ENCODE measurements around the gene INIP. TPM values are rescaled to one million over a fixed set of nuclear protein-coding genes. Genes with fewer than 3 reads are reported as not detected.
A peak's percentile ranks its signal among the peaks of the same experiment; 100 is the strongest.

INIP gene
- total and polyA plus RNA-seq, 2 of the 13 experiments (the other 11 are each of a cell fraction or from before 2014, with no cell fraction given), result 13.6 to 28.6 TPM

- Histone ChIP-seq H3K79me2 (ENCODE audit: insufficient read depth, low read length) (peaks cover 22% of the 10 kb centered on the region), H3K4me3 (replicated peaks in 1 of 3; ENCODE audit: insufficient read depth in 1 of 3, low read depth in 2 of 3, low read length in 3 of 3) (peak overlapping the region; percentile 32 to 63 (median 35); a peak in 5 of 6 replicates), H4K20me1 (ENCODE audit: insufficient read depth, low read length) (no peaks in the 10 kb centered on the region), H2AFZ (ENCODE audit: low read length) (no peak overlapping the region), H3K4me1 (ENCODE audit: insufficient read depth, low read length) (peaks cover 38% of the 10 kb centered on the region), H3K36me3 (replicated peaks in 1 of 2; ENCODE audit: control insufficient read depth in 1 of 2, insufficient read depth in 2 of 2, low read length in 2 of 2) (no peaks in the 10 kb centered on the region), H3K27ac (ENCODE audit: extremely low read length, insufficient read depth, low read length) (peak overlapping the region; percentile 67), H3K9ac (ENCODE audit: insufficient read depth, low read depth, low read length) (peak overlapping the region; percentile 50), H3K4me2 (ENCODE audit: low read depth, low read length) (peak overlapping the region; percentile 87), H3K9me3 (ENCODE audit: low read length) (no peaks in the 10 kb centered on the region), H3K27me3 (ENCODE audit: control insufficient read depth in 1 of 2, insufficient read depth in 2 of 2, low read length in 2 of 2) (no peaks in the 10 kb centered on the region)
- WGBS (ENCODE audit: low lambda C conversion rate), result 4% methylated on average over 5 of the region's 5 CpGs
- intact Hi-C loops (cut with micrococcal nuclease; ENCODE audit: unreplicated experiment), result loop anchor here (1.0 kb wide), 1 partner anchor 12 kb away; no protein-coding TSS in a partner anchor
- in situ Hi-C loops (cut with HindIII; ENCODE audit: extremely low pct_ligation_motif_present, low pct_unique_long_range_greater_than_20kb), result no loop called here
- ATAC-seq, result peak; percentile 76
- FAIRE-seq, result no peak
- TF ChIP-seq ZNF121 (CRISPR knock-in tag; IDR thresholded peaks at IDR 0.05) (peak; percentile 91), ZBTB20 (CRISPR knock-in tag; IDR thresholded peaks at IDR 0.05; ENCODE audit: borderline replicate concordance, low read depth) (0 out of 2 replicates have a peak, but pooled peaks have one; percentile 8), CEBPB (IDR thresholded peaks at IDR 0.05; ENCODE audit: borderline replicate concordance, low read depth, low read length) (peak; percentile 46; the same call in 1 of the 2 replicates), TP53 (CRISPR knock-in tag; conservative IDR thresholded peaks at IDR 0.05) (no peak)
- CTCF ChIA-PET (ENCODE audit: low intra/inter-chr PET ratio, low total read pairs), result no interaction called here
- POLR2A ChIA-PET, result interaction anchor here (1.0 to 3.5 kb wide), 5 partner anchors 14 to 385 kb away, joined by 3 to 35 read pairs (median 10); partner anchors contain the start of genes HSDL2, INIP and SNX30
- BruUV-seq (replicated peaks), result no TSS peak
- peak; percentile 37 for DNase-seq (ENCODE audit: low spot score)
Measured at GRCh38 chr9:112764344-112764743, 46.4 kb upstream of the INIP start.

GRCh38 chr9:112762726-112763518 is 45.0 kb upstream of the INIP start:
- DNase-seq (ENCODE audit: low spot score) (no peak), ATAC-seq (no peak), FAIRE-seq (no peak)
- H3K9ac ChIP-seq (ENCODE audit: insufficient read depth, low read depth, low read length), result no peak overlapping the region
- H3K27ac ChIP-seq (ENCODE audit: extremely low read length, insufficient read depth, low read length), result no peak overlapping the region
- in situ Hi-C loops (cut with HindIII; ENCODE audit: extremely low pct_ligation_motif_present, low pct_unique_long_range_greater_than_20kb), result no loop called here
- no TSS peak for BruUV-seq (replicated peaks)
- H3K4me3 ChIP-seq (replicated peaks in 1 of 3; ENCODE audit: insufficient read depth in 1 of 3, low read depth in 2 of 3, low read length in 3 of 3), result no peak overlapping the region
- 94% methylated on average over 13 of the region's 13 CpGs for WGBS (ENCODE audit: low lambda C conversion rate)
- no peak overlapping the region for H3K4me2 ChIP-seq (ENCODE audit: low read depth, low read length)
- H4K20me1 ChIP-seq (ENCODE audit: insufficient read depth, low read length), result no peaks in the 10 kb centered on the region
- peaks cover 27% of the 10 kb centered on the region for H3K79me2 ChIP-seq (ENCODE audit: insufficient read depth, low read length)
- no peaks in the 10 kb centered on the region for H3K9me3 ChIP-seq (ENCODE audit: low read length)
- ChIA-PET CTCF (ENCODE audit: low intra/inter-chr PET ratio, low total read pairs) (no interaction called here), POLR2A (interaction anchor here (0.6 to 3.5 kb wide), 3 partner anchors 12 to 594 kb away, joined by 3 to 35 read pairs (median 14); partner anchors contain the start of gene SNX30)
- H3K27me3 ChIP-seq (ENCODE audit: control insufficient read depth in 1 of 2, insufficient read depth in 2 of 2, low read length in 2 of 2), result no peaks in the 10 kb centered on the region
- no peak overlapping the region for H2AFZ ChIP-seq (ENCODE audit: low read length)
- H3K36me3 ChIP-seq (replicated peaks in 1 of 2; ENCODE audit: control insufficient read depth in 1 of 2, insufficient read depth in 2 of 2, low read length in 2 of 2), result no peaks in the 10 kb centered on the region
- intact Hi-C loops (cut with micrococcal nuclease; ENCODE audit: unreplicated experiment), result no loop called here
- H3K4me1 ChIP-seq (ENCODE audit: insufficient read depth, low read length), result peaks cover 38% of the 10 kb centered on the region
- TF ChIP-seq ATF6 (CRISPR knock-in tag; conservative IDR thresholded peaks at IDR 0.05) (no peak), NFE2 (CRISPR knock-in tag; IDR thresholded peaks at IDR 0.05) (no peak), ZNF382 (CRISPR knock-in tag; IDR thresholded peaks at IDR 0.05; ENCODE audit: borderline replicate concordance) (no peak), ZKSCAN1 (IDR thresholded peaks at IDR 0.05; ENCODE audit: low read length) (no peak), ZHX1 (CRISPR knock-in tag; IDR thresholded peaks at IDR 0.05; ENCODE audit: low read depth) (no peak), ZNF329 (CRISPR knock-in tag; IDR thresholded peaks at IDR 0.05; ENCODE audit: low read depth) (no peak), MTERF4 (CRISPR knock-in tag; IDR thresholded peaks at IDR 0.05) (no peak)
